Hematopoietic multipotent progenitor cell treated with erythropoietin and hydrocortisone succinate and interleukin-3 and kit ligand, for 15 days (in vitro differentiated cells): ENCODE data around the gene RAB36.

Experiments
- DNase-seq: peaks from one replicate; pipeline ENCODE4 v3.0.0-alpha.2; 2015; ENCODE audit warnings: low spot score

RAB36 gene

GRCh38 chr22:23108249-23109078 lies 36.8 kb upstream of the RAB36 start:
- no peak for DNase-seq

DNA sequence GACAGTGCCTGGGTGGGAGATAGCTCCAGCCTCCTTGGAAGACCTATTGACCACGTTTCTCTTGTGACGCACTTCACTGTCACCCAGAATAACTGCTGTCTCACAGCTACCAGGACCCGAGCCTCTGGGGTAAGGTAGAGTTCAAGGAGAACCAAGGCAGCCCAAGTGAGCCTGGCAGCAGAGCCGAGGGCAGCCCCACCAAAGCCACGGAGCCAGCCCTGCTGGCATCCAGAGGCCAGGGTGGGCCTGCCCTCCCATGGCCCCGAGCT lies 36.3 kb upstream of the RAB36 start:
- no peak for DNase-seq

- no peak for DNase-seq
Measured at GRCh38 chr22:23109441-23109978, 35.8 kb upstream of the RAB36 start.

- no peak for DNase-seq
Measured at GRCh38 chr22:23110190-23110921, 34.9 kb upstream of the RAB36 start.

DNA sequence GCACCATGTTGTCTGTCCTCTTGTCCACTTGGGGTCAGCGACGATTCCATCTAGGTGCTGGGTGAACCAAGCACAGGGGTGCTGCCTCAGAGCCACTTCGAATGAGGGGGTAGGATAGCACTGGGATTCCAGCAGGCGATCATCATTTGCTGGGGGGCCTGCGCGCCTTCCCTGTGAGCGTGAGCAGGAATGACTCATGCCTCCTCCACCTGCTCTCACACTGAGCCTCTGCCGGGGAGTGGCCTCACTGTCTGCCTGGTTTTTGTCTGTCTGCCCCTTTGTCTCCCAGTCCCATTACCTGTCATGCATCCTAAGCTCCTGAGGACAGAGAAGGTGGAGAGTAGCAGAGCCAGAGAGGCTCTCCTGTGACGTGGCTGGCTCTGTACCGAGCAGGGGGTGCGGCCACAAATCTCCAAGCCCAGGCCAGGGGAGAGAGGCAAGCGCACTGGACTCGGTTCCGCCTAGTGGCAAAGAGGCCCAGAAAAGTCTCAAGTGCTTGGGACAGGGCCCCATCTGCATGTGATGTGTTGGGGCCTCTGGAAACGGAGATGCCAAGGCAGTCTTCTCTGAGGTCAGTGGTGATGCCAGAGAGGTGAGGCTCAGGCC lies 34.3 kb upstream of the RAB36 start:
- DNase-seq = no peak

- DNase-seq = no peak
Measured at GRCh38 chr22:23112472-23113012, 32.7 kb upstream of the RAB36 start.

DNA sequence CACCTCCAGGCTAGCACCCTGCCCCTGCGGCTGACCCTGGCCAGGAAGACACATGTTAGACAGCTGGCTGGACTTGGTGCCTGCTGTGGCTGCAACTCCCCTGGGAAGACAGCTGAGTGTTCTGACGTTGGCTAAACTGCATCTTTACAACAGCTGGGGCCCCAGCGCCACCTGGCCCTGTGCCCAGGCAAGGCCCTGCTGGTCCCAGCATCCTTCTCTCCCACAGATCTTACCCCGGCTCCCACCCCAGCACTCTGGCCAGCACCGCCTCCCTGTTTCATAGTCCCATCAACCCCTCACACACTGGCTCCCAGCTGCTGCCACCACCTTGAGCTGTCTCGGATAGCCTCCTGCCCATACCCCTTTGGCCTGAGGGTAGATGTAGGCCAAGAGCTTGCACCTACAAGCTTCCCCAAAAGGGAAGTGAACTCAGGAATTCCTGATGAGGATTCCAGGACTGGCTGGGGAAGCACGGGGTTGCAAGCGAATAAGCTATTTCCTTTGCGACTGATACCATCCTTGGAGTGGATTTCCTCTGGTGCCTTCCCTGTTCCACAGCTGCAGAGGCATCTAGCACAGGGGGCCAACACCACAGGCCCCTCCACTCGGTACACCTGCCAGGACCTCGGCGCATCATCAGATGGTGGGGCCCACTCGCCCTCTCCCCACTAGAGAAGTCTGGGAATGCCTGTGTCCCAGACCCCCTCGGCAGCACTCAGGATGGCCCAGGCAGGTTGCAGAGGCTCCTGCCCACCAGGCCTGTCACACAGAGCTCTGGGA lies 32.0 kb upstream of the RAB36 start:
- DNase-seq = no peak

DNA sequence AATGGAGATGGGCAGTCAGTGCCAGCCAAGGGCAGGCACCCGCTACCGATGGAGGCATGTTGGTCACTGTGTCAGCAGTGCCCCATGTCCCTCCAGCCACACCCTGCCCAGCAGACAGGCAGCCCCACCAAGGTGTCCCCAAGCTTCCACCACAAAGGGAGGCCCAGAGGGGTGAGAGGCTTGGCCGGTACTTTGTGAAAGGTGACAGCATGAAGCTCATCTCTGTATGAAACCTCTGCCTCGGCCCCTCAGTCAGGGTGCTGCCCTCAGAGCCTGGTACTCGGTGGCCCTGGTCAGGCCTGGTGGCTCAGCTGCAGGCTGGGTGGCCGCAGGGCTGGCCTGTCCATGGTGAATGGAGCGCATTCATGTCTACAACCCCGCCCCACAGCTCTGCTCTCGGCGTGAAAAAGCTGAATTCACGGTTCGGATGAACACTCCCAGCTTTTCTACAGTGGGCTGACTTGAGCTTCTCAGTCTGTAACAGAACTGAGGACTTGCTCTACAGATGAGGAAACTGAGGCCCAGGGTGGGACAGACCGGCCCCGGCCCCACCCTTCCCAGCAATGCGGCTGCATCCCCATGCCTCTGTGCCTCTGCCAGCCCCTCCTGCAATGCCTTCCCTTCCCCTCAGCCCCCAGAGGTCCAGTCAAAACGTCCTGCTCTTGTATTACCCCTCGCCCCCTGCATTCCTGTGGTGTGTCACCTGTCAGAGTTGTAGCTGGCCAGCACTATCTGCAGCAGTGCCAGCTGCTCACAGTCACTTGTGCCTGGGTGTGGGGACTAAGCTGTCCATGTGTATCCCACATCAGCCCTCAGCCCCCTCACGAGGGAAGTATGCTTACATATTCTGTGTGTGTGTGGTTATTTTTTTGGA lies 31.2 kb upstream of the RAB36 start:
- no peak for DNase-seq

GRCh38 chr22:23114721-23115020 lies 30.6 kb upstream of the RAB36 start:
- DNase-seq = no peak

- DNase-seq = no peak
Measured at GRCh38 chr22:23115369-23115768, 29.9 kb upstream of the RAB36 start.

- DNase-seq = no peak
Measured at GRCh38 chr22:23115825-23116494, 29.3 kb upstream of the RAB36 start.

- DNase-seq = no peak
Measured at GRCh38 chr22:23116506-23117263, 28.6 kb upstream of the RAB36 start.

DNA sequence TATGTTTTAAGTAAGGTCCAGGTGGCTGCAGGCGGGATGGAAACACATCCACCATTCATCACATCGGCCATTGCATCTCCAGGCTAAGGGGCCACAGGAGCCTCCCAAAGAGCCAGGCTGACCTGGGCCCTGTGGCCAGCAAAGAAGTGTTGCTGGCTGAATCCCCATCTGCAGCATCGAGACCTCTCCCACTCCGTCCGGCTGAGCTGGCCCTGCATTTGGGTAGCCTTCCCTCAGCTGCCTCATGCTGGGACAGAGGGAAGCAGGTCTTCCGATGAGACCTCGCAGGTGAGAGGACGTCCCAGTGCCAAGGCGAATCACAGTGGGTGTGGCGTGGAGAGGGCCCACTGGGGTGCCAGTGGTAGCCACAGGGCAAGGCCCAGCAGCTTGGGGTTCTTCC lies 28.0 kb upstream of the RAB36 start:
- no peak for DNase-seq

DNA sequence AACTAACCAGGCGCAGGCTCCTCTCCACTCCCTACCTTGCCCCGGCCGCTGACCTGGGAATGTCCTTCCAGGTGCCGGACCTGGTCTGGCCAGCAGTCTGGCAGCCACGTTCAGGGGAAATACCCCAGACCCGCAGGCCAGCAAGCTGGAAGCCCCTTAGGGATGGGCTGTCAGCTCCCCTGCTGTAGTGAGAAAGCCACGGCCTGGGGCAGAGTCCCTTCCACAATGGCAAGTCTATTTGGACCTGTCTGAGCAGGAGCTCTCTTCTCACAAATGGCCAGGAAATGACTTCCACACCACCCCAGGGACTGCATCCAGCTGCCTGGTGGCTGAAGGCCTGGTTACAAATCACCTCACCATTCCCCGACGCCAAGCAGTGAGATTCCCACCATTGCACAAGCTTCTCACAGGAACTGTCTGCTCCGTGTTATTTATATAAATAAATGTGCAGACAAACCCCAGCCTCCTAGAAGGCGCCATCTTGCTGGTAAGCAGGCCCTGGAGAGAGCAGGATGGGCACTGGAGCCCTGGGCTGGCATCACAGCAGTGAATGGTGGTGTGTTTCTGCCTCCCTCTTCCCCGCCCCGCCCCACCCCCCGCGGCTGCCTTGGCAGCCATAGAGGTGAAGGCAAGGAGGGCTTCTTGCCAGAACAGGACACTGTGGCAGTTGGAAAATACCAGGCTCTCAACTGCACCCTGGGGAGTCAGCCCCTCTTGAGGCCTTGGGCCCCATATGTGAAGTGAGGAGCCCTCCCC lies 27.2 kb upstream of the RAB36 start:
- DNase-seq = no peak

DNA sequence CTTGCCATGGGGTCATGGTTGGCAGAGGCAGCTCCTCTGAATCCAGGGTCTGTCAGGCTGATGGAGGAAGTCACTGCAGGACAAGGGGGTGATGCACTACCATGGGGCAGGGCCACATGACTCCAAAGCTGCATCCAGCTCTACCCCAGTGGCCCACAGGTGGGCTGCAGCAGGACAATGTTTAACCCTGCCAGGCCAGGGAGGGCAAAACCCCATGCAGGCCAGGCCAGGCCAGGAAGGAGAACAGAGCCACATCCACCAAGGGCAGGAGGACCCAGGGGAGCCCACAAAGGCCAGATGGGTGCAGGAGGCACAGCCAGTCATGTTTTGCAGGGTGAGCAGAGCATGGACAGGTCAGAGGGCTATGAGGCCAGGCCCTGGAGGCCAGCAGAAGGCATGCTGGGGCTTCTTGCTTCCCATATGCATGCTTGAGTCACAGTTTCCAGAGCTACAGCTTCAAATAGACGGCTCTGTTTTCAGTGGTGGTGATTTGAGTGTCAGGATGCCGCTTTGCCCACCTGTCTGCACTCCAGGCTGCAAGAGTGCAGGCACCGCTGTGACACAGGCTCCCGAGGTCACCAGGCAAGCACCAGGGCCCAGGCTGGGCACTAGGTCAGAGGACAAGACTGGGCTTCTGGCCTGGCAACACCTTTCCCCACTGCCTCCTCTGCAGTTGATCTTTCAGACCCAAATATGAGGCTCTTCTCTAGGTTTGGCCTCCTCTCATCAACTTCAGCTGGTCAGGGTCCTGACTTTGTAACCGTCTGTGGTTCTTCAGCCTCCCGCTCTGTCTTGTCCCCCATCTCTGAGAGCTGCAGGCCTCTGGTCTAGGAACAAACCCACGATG lies 26.4 kb upstream of the RAB36 start:
- no peak for DNase-seq

DNA sequence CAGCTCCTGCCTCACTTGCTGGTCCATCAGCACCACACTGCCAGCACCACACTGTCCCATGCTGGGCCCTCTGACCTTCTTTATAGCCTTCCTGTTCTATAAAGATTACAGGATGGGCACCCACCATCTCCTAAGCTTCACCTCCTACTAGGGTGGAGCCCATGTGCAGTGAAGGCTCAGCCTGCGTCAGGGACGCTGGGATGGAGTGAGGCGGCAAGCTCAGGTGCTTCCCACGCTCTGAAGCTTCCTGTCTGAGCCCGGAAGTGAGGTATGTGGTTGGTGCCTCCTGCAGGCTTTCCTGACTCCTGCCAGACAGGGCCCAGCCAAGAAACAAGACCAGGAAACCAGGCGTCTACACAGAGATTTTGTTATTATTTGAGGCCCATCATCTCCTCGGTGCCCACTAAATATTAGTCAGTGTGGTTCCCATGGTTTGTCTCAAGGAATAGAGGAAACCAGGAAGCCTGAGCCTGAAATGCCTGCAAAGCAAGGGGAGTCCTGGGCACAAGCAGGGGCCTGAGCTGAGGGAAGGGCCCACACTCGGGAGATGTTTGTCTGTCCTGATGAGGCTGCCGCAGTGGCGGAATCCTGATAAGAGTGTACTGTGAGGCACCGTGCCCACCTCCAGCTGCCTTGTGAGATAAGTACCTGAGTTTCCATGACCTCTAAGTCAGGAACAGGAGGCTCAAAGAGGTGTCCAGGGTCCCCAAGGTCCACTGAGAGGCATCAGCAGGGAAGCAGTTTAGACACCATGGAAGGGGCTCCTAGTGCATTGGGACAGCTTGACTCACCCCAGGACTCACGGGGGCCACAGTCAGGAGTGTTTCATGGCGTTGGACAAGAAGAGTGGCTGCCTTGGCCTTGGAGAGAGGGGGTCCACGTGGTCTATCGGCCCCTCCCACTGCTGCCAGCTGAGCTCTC lies 25.5 kb upstream of the RAB36 start:
- DNase-seq = peak; percentile 63

DNA sequence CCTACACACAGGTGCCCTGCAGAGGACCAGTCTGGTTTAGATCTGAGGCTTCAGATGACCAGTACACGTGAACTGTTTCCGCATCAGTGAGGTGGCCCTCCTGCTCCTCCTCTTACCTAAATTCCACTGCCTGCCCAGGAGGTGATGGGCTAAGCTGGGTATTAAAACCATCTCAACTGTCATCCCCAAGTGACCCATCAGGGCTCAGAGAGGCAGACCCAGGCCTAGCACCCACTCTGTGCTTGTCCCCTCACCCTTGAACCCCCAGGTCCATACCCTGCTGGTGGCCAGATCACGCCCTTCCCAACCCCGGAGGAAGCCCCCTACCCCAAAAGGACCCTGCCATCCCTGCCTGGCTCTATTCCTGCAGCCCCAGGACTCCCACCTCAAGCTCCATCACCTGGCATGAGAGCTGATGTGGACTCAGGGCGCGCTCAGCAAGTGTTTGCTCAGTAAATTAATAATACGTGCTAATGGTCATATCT lies 24.8 kb upstream of the RAB36 start:
- no peak for DNase-seq
